Testis (tissue), 2 donors: ENCODE data around the gene MT1F.

Experiments used
- CTCF ChIP-seq, 3 experiments: fragments of 450-650 bp in 2 of 3; fragments of 200-600 bp in 1 of 3; sonication (generic) in 1 of 3; IDR thresholded peaks; one replicate each; pipeline ENCODE4 v1.5.1; 2016 to 2019; ENCODE audit warnings: antibody characterized with exemption in 3 of 3, mild to moderate bottlenecking in 2 of 3, moderate library complexity in 1 of 3
- POLR2A ChIP-seq: fragments of 450-650 bp; IDR thresholded peaks from one replicate; pipeline ENCODE4 v1.6.1; 2017; ENCODE audit warnings: antibody characterized with exemption, mild to moderate bottlenecking, moderate library complexity

- TF ChIP-seq CTCF (IDR thresholded peaks at IDR 0.05) (no peak), POLR2A (no peak)
Observed at GRCh38 chr16:56662357-56663354, 4.9 kb downstream of the MT1F start.
